GM12878 (cell line): ENCODE data around the gene CDC16. TPM values are rescaled to one million over a fixed set of nuclear protein-coding genes. Genes with fewer than 3 reads are reported as not detected.

Source experiments
- BHLHE40 ChIP-seq, 2 experiments: fragments of 450-650 bp in 1 of 2; IDR thresholded peaks; 2 replicates each; pipeline ENCODE4 v1.6.1; 2011 to 2017; ENCODE audit warnings: low read depth in 2 of 2, borderline replicate concordance in 1 of 2, improper control_type of control experiment in 1 of 2, low read length in 1 of 2, mild to moderate bottlenecking in 1 of 2
- BRCA1 ChIP-seq: IDR thresholded peaks from 2 replicates; pipeline ENCODE4 v1.6.1; 2011; ENCODE audit warnings: low read depth, low read length, improper control_type of control experiment
- HDGF ChIP-seq: fragments of 450-650 bp; IDR thresholded peaks from 2 replicates; pipeline ENCODE4 v1.6.1; 2016; ENCODE audit warnings: antibody characterized with exemption
- JUND ChIP-seq: IDR thresholded peaks from 2 replicates; pipeline ENCODE4 v1.6.1; 2012; ENCODE audit warnings: low read depth, mild to moderate bottlenecking, low read length, improper control_type of control experiment, moderate library complexity
- LARP7 ChIP-seq: fragments of 450-650 bp; IDR thresholded peaks from 2 replicates; pipeline ENCODE4 v1.6.1; 2017; ENCODE audit warnings: mild to moderate bottlenecking
- RFX5 ChIP-seq: IDR thresholded peaks from 2 replicates; pipeline ENCODE4 v1.6.1; 2011; ENCODE audit warnings: low read depth, low read length, improper control_type of control experiment
- TCF12 ChIP-seq: IDR thresholded peaks from 2 replicates; pipeline ENCODE4 v1.6.1; 2011; ENCODE audit warnings: low read depth, mild to moderate bottlenecking, low read length
- YY1 ChIP-seq: IDR thresholded peaks from 2 replicates; pipeline ENCODE4 v1.6.1; 2011; ENCODE audit warnings: low read depth, mild to moderate bottlenecking, low read length
- polyA plus RNA-seq, 11 experiments: library from polyadenylated mRNA; depleted of rRNA in 4 of 11; unstranded in 6 of 11; stranded (reverse) in 5 of 11; fragments of >200 nt; fragmentation: Nextera tagmentation in 4 of 11; fragmentation: Illumina TruSeq in 1 of 11; extraction: Ambion mirVana in 4 of 11; extraction: Trizol in 1 of 11; gene quantifications; 1 replicate in 1 of 11; 2 replicates in 10 of 11; pipeline versions ENCODE4 v1.2.1 to v1.2.3, GENCODE V29; 2011 to 2016; ENCODE audit warnings: inconsistent platforms in 2 of 11, missing spikeins in 2 of 11, low read depth in 1 of 11
- total RNA-seq, 4 experiments: library from RNA; depleted of rRNA in 3 of 4; stranded (reverse); fragments of >200 nt in 3 of 4; fragmentation: Illumina TruSeq in 1 of 4; extraction: Trizol in 1 of 4; gene quantifications; 2 replicates each; pipeline versions ENCODE4 v1.2.1 to v1.2.3, GENCODE V29; 2013 to 2021
- TF ChIP-seq, protein P1 (sequence below): fragments of 450-650 bp; IDR thresholded peaks from 2 replicates; pipeline ENCODE4 v1.6.1; 2017; ENCODE audit warnings: mild to moderate bottlenecking, moderate library complexity
- TF ChIP-seq, protein P2 (sequence below): fragments of 450-650 bp; formaldehyde crosslinking; IDR thresholded peaks from 2 replicates; pipeline ENCODE4 v1.5.0; 2022; ENCODE audit warnings: mild to moderate bottlenecking, missing genetic modification characterization
- TF ChIP-seq, protein P3 (sequence below): fragments of 450-650 bp; IDR thresholded peaks from 2 replicates; pipeline ENCODE4 v1.6.1; 2014; ENCODE audit warnings: mild to moderate bottlenecking
- TF ChIP-seq, protein P4 (sequence below): fragments of 450-650 bp; IDR thresholded peaks from 2 replicates; pipeline ENCODE4 v1.6.1; 2018; ENCODE audit warnings: mild to moderate bottlenecking, low read depth, moderate library complexity; ENCODE audit not compliant: partially characterized antibody
- TF ChIP-seq, protein P5 (sequence below): IDR thresholded peaks from 2 replicates; pipeline ENCODE4 v1.6.1; 2012; ENCODE audit warnings: mild to moderate bottlenecking, low read depth, low read length

The CDC16 gene
- total and polyA plus RNA-seq, 10 of the 15 experiments (the other 5 are each of a cell fraction or from before 2014, with no cell fraction given) = 15.4 to 92.9 (median 31.4) TPM

DNA sequence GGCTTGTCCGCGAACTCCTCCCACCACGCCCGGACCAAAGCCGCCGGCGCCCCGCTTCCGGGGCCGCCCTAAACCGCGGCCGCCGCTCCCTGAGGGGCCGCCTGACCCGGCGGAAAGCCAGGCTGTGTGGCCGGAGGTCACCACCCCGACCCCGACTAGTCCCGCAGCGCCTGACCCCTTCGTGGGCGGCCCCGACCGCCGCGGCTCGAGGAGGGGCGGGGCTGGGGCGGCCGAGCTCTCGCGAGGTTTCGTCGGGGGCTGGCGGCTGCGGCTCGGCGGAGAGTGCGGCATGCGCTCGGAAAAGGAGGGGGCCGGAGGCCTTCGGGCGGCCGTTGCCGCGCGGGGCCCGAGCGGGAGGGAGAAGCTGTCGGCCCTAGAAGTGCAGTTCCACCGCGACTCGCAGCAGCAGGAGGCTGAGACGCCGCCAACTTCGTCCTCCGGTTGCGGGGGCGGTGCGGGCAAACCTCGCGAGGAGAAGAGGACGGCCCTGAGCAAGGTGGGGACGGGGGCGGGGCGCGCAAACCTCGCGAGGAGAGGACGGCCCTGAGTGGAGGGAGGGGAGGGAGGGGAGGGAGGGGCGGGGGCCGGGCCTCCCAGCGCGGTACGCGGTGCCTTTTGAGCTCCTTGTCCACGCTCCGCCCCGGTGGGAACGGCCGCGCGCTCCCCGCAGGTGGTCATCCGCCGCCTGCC lies 46.8 kb downstream of the CDC16 start, which contains the start of gene UPF3A (continued):
- TF ChIP-seq, protein P1, sequence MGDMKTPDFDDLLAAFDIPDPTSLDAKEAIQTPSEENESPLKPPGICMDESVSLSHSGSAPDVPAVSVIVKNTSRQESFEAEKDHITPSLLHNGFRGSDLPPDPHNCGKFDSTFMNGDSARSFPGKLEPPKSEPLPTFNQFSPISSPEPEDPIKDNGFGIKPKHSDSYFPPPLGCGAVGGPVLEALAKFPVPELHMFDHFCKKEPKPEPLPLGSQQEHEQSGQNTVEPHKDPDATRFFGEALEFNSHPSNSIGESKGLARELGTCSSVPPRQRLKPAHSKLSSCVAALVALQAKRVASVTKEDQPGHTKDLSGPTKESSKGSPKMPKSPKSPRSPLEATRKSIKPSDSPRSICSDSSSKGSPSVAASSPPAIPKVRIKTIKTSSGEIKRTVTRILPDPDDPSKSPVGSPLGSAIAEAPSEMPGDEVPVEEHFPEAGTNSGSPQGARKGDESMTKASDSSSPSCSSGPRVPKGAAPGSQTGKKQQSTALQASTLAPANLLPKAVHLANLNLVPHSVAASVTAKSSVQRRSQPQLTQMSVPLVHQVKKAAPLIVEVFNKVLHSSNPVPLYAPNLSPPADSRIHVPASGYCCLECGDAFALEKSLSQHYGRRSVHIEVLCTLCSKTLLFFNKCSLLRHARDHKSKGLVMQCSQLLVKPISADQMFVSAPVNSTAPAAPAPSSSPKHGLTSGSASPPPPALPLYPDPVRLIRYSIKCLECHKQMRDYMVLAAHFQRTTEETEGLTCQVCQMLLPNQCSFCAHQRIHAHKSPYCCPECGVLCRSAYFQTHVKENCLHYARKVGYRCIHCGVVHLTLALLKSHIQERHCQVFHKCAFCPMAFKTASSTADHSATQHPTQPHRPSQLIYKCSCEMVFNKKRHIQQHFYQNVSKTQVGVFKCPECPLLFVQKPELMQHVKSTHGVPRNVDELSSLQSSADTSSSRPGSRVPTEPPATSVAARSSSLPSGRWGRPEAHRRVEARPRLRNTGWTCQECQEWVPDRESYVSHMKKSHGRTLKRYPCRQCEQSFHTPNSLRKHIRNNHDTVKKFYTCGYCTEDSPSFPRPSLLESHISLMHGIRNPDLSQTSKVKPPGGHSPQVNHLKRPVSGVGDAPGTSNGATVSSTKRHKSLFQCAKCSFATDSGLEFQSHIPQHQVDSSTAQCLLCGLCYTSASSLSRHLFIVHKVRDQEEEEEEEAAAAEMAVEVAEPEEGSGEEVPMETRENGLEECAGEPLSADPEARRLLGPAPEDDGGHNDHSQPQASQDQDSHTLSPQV = no peak
- TF ChIP-seq, protein P2, sequence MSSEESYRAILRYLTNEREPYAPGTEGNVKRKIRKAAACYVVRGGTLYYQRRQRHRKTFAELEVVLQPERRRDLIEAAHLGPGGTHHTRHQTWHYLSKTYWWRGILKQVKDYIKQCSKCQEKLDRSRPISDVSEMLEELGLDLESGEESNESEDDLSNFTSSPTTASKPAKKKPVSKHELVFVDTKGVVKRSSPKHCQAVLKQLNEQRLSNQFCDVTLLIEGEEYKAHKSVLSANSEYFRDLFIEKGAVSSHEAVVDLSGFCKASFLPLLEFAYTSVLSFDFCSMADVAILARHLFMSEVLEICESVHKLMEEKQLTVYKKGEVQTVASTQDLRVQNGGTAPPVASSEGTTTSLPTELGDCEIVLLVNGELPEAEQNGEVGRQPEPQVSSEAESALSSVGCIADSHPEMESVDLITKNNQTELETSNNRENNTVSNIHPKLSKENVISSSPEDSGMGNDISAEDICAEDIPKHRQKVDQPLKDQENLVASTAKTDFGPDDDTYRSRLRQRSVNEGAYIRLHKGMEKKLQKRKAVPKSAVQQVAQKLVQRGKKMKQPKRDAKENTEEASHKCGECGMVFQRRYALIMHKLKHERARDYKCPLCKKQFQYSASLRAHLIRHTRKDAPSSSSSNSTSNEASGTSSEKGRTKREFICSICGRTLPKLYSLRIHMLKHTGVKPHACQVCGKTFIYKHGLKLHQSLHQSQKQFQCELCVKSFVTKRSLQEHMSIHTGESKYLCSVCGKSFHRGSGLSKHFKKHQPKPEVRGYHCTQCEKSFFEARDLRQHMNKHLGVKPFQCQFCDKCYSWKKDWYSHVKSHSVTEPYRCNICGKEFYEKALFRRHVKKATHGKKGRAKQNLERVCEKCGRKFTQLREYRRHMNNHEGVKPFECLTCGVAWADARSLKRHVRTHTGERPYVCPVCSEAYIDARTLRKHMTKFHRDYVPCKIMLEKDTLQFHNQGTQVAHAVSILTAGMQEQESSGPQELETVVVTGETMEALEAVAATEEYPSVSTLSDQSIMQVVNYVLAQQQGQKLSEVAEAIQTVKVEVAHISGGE (CRISPR knock-in tag) = no peak
- TF ChIP-seq BHLHE40 (IDR thresholded peaks at IDR 0.05; ENCODE audit: borderline replicate concordance in 1 of 2, low read depth in 2 of 2, low read length in 1 of 2) (peak; percentile 20 to 83; a peak in 3 of 4 replicates), HDGF (peak; percentile 47; the same call in 1 of the 2 replicates), BRCA1 (peak; percentile 59; the same call in 1 of the 2 replicates), JUND (no peak), RFX5 (no peak), YY1 (peak; percentile 81; the same call in 1 of the 2 replicates), LARP7 (peak; percentile 75), TCF12 (0 out of 2 replicates have a peak, but pooled peaks have one; percentile 59)
- TF ChIP-seq, protein P3, sequence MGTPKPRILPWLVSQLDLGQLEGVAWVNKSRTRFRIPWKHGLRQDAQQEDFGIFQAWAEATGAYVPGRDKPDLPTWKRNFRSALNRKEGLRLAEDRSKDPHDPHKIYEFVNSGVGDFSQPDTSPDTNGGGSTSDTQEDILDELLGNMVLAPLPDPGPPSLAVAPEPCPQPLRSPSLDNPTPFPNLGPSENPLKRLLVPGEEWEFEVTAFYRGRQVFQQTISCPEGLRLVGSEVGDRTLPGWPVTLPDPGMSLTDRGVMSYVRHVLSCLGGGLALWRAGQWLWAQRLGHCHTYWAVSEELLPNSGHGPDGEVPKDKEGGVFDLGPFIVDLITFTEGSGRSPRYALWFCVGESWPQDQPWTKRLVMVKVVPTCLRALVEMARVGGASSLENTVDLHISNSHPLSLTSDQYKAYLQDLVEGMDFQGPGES = no peak
- TF ChIP-seq, protein P4, sequence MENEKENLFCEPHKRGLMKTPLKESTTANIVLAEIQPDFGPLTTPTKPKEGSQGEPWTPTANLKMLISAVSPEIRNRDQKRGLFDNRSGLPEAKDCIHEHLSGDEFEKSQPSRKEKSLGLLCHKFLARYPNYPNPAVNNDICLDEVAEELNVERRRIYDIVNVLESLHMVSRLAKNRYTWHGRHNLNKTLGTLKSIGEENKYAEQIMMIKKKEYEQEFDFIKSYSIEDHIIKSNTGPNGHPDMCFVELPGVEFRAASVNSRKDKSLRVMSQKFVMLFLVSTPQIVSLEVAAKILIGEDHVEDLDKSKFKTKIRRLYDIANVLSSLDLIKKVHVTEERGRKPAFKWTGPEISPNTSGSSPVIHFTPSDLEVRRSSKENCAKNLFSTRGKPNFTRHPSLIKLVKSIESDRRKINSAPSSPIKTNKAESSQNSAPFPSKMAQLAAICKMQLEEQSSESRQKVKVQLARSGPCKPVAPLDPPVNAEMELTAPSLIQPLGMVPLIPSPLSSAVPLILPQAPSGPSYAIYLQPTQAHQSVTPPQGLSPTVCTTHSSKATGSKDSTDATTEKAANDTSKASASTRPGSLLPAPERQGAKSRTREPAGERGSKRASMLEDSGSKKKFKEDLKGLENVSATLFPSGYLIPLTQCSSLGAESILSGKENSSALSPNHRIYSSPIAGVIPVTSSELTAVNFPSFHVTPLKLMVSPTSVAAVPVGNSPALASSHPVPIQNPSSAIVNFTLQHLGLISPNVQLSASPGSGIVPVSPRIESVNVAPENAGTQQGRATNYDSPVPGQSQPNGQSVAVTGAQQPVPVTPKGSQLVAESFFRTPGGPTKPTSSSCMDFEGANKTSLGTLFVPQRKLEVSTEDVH = no peak
- TF ChIP-seq, protein P5, sequence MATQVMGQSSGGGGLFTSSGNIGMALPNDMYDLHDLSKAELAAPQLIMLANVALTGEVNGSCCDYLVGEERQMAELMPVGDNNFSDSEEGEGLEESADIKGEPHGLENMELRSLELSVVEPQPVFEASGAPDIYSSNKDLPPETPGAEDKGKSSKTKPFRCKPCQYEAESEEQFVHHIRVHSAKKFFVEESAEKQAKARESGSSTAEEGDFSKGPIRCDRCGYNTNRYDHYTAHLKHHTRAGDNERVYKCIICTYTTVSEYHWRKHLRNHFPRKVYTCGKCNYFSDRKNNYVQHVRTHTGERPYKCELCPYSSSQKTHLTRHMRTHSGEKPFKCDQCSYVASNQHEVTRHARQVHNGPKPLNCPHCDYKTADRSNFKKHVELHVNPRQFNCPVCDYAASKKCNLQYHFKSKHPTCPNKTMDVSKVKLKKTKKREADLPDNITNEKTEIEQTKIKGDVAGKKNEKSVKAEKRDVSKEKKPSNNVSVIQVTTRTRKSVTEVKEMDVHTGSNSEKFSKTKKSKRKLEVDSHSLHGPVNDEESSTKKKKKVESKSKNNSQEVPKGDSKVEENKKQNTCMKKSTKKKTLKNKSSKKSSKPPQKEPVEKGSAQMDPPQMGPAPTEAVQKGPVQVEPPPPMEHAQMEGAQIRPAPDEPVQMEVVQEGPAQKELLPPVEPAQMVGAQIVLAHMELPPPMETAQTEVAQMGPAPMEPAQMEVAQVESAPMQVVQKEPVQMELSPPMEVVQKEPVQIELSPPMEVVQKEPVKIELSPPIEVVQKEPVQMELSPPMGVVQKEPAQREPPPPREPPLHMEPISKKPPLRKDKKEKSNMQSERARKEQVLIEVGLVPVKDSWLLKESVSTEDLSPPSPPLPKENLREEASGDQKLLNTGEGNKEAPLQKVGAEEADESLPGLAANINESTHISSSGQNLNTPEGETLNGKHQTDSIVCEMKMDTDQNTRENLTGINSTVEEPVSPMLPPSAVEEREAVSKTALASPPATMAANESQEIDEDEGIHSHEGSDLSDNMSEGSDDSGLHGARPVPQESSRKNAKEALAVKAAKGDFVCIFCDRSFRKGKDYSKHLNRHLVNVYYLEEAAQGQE = no peak
